Activated CD4-positive, alpha-beta T cell treated with anti-CD3 and anti-CD28 coated beads for 48 hours (primary cell): ENCODE data around the gene ZNF132.
"Not testable (repeated sequence)": the region's sequence is repeated elsewhere in the genome, so short reads cannot be mapped to it uniquely, and the experiment has no call there.

ENCODE experiments used
- DNase-seq: peaks from one replicate; pipeline ENCODE4 v3.0.0-alpha.2; 2020

ZNF132 gene

GRCh38 chr19:58466760-58467589, 27.0 kb upstream of the ZNF132 start, which contains the start of gene ZNF324:
TSS of gene ZNF324 (plus strand) at chr19:58467080. CDS start at chr19:58469186, 2,106 bp downstream.
- peak; percentile 99 for DNase-seq

- DNase-seq: no peak
These were observed 26.3 kb upstream of the ZNF132 start for GRCh38 chr19:58466089-58466759.

- no peak for DNase-seq
These were observed 20.1 kb upstream of the ZNF132 start for GRCh38 chr19:58460039-58460438.

GRCh38 chr19:58456111-58456510, 16.2 kb upstream of the ZNF132 start:
- no peak for DNase-seq

- DNase-seq: no peak
These were observed 15.4 kb upstream of the ZNF132 start for GRCh38 chr19:58455306-58455705.

- no peak for DNase-seq
These were observed 13.8 kb upstream of the ZNF132 start for GRCh38 chr19:58453743-58454142.

GRCh38 chr19:58451358-58452101, 11.6 kb upstream of the ZNF132 start, which contains the start of gene ZNF324B:
TSS of gene ZNF324B (plus strand) at chr19:58451622. CDS start at chr19:58453702, 2,080 bp downstream.
- peak; percentile 97 for DNase-seq

- no peak for DNase-seq
These were observed 11.0 kb upstream of the ZNF132 start for GRCh38 chr19:58450856-58451357.

GRCh38 chr19:58449980-58450379, 10.0 kb upstream of the ZNF132 start:
- DNase-seq: not testable (repeated sequence)

GRCh38 chr19:58448860-58449259, 8.9 kb upstream of the ZNF132 start:
- DNase-seq: not testable (repeated sequence)

- not testable (repeated sequence) for DNase-seq
These were observed 3.0 kb upstream of the ZNF132 start for GRCh38 chr19:58442986-58443385.

- no peak for DNase-seq
These were observed 603 bp upstream of the ZNF132 start for GRCh38 chr19:58440556-58440955.

- DNase-seq: no peak
These were observed 5.7 kb downstream of the ZNF132 start for GRCh38 chr19:58434217-58434616.

- DNase-seq: no peak
These were observed 10.2 kb downstream of the ZNF132 start for GRCh38 chr19:58429745-58430144.

- DNase-seq: no peak
These were observed 11.3 kb downstream of the ZNF132 start for GRCh38 chr19:58428617-58429016.

GRCh38 chr19:58417071-58417470, 22.9 kb downstream of the ZNF132 start:
- DNase-seq: no peak

GRCh38 chr19:58416604-58417003, 23.3 kb downstream of the ZNF132 start:
- DNase-seq: no peak

- peak; percentile 57 for DNase-seq
These were observed 30.8 kb downstream of the ZNF132 start for GRCh38 chr19:58409010-58409790.

- DNase-seq: peak; percentile 96
These were observed 31.6 kb downstream of the ZNF132 start, which contains the start of gene ZNF584 for GRCh38 chr19:58408152-58409009. TSS of gene ZNF584 (plus strand) at chr19:58408649. CDS start at chr19:58409148, 499 bp downstream.

GRCh38 chr19:58407658-58408151, 32.2 kb downstream of the ZNF132 start:
- peak; percentile 34 for DNase-seq
